HFF-Myc (cell line): ENCODE results near the gene CDH15.
"Not testable (repeated sequence)": the region's sequence is repeated elsewhere in the genome, so short reads cannot be mapped to it uniquely, and the experiment has no call there.

Source experiments
- DNase-seq: peaks from one replicate; pipeline ENCODE4 v3.0.0-alpha.2; 2011; ENCODE audit warnings: low read depth; ENCODE audit errors: extremely low read depth
- H3K4me3 ChIP-seq: replicated peaks from 2 replicates; pipeline ENCODE4 v1.5.1; 2011; ENCODE audit warnings: low read depth, mild to moderate bottlenecking, control low read depth, low read length
- CTCF ChIP-seq: IDR thresholded peaks from 2 replicates; pipeline ENCODE4 v1.5.1; 2012; ENCODE audit warnings: mild to moderate bottlenecking, low read depth, low read length, control low read depth; ENCODE audit errors: missing control alignments

CDH15 gene

DNA sequence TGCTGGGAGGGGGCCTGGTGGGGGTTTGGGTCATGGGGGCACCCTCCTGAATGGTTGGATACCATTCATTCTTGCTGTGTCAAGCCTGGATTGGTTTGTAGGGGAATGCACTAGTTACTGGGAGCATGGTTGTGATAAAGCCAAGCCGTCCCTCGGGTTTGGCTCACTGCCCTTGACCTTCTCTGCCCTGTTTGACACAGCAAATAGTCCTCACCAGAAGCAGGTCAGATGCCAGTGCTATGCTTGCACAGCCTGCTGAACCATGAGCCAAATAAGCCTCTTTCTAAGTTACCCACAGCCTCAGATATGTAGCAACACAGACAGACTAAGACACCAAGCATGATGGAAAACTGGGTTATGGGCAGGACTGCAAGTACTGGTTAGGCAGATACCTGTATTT lies 60.6 kb downstream of the CDH15 start:
- no peak for TF ChIP-seq CTCF
- no peak overlapping the region for H3K4me3 ChIP-seq
- DNase-seq, result no peak

DNA sequence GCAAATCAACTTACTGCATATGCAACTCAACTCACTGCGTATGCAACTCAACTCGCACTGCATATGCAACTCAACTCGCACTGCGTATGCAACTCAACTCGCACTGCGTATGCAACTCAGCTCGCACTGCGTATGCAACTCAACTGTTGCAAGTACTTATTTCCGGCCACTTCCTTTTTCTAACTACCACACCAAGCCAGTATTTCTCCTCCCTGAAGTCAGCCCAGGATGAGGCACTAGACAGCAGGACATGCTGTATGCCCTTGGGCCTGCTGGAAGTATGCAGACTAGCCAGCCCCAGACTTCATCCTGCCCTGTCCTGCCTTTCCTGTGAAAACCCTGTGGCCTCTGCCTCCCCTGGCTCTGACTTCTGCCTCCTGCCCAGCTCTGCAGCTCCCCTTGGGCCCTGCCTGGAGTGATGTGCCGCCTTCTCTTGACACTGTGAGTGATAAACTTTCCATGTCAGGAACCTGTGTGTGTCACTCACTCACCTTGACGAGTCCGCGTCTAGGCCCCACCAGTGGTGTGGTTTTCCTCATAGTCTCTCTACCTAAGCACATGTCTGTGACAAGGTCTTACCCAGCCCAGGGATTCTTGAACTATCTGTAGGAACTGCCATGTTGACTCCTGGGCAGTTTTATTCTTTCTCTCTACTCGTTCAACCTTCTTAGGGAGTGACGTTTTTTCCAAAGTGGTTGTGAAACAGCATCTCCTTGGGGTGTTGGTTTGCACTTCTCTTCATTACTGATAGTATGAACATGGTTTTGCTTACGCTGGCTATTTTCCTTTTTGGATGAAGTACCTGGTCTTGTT lies 62.3 kb downstream of the CDH15 start:
- DNase-seq, result no peak
- no peak overlapping the region for H3K4me3 ChIP-seq
- TF ChIP-seq CTCF, result no peak

GRCh38 chr16:89237733-89238132 lies 66.2 kb downstream of the CDH15 start:
- TF ChIP-seq CTCF, result no peak
- H3K4me3 ChIP-seq, result no peak overlapping the region
- no peak for DNase-seq

- no peak for TF ChIP-seq CTCF
- H3K4me3 ChIP-seq, result peak overlapping the region; percentile 94
These were observed 69.8 kb downstream of the CDH15 start for GRCh38 chr16:89241187-89242007.

DNA sequence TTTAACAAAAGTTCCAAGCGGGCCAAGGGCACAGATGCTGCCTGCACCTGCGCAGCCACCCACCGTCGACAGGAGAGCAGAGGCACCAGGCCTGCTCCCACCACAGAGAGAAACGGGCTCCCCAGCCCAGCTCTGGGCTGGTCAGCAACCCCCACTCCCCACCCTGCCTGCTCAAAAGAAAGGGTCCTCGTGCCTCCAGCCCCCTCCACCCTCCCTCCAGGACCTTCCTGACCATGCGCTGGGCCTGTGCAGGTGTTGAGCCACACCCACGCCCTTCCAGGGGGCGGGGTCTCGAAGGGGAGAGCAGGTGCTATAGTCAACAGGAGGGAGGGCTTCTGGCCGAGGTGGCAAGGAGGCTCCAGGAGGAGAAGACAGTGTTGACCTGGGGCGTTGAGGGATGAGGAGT lies 71.2 kb downstream of the CDH15 start:
- H3K4me3 ChIP-seq, result no peak overlapping the region
- no peak for TF ChIP-seq CTCF
- DNase-seq, result no peak

More at GRCh38 chr16:89241187-89242007, 69.8 kb downstream of the CDH15 start:
- peak; percentile 26 for DNase-seq

DNA sequence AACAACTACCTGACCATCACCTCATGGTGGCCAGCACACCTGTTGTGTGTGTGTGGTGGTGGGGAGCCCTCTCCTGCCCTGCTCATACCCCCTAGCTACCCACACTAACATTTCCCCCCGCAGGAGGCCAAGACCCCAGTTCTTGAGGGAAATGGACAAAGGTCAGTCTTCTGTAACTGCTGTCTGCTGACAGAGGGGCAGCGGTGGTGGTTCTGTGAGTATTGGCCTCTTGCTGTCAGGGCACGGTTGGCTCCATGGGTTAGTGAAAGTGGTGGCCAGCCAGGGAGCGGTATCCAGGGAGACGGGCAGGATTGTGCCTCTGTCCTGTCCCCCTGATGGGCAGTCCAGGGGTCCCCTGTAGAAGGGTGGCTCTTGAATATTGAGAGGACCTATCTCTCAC lies 72.1 kb downstream of the CDH15 start:
- no peak for DNase-seq

DNA sequence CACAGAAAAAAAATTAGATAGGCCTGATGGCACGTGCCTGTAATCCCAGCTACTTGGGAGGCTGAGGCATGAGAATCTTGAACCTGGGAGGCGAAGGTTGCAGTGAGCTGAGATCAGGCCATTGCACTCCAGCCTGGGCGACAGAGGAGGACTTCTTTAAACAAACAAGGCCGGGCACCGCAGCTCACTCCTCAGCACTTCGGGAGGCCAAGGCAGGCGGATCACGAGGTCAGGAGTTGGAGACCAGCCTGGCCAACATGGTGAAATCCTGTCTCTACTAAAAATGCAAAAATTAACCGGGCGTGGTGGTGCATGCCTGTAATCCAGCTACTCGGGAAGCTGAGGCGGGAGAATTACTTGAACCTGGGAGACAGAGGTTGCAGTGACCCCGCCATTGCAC lies 72.7 kb downstream of the CDH15 start:
- H3K4me3 ChIP-seq, DNase-seq: not testable (repeated sequence)

More for the DNA sequence above, 72.1 kb downstream of the CDH15 start:
- no peak overlapping the region for H3K4me3 ChIP-seq
- TF ChIP-seq CTCF, result no peak
